ENCODE data around the gene COL4A2.

GRCh38 chr13:110411688-110412059 lies 104.6 kb downstream of the COL4A2 start:
- TF ChIP-seq CTCF (IDR thresholded peaks at IDR 0.05) (no peak), POLR2AphosphoS5 (IDR thresholded peaks at IDR 0.05; ENCODE audit: insufficient read depth in 1 of 2, low read depth in 1 of 2) (no peak)

Measured in vagina (tissue), 2 donors.